Testis (tissue), 3 donors: ENCODE data around the gene ZNF771. TPM values are rescaled to one million over a fixed set of nuclear protein-coding genes. Genes with fewer than 3 reads are reported as not detected.
A peak's percentile ranks its signal among the peaks of the same experiment; 100 is the strongest.

Experiments
- DNase-seq: peaks from one replicate; pipeline ENCODE4 v3.0.0-alpha.2; 2019
- H3K27ac ChIP-seq, 2 donors: fragments of 200-600 bp; sonication (generic); one replicate each; pipeline ENCODE4 v1.5.1; 2019
- H3K27me3 ChIP-seq: fragments of 200-600 bp; sonication (generic); one replicate; pipeline ENCODE4 v1.5.1; 2019
- H3K36me3 ChIP-seq: fragments of 200-600 bp; sonication (generic); one replicate; pipeline ENCODE4 v1.5.1; 2017; ENCODE audit warnings: low read depth; ENCODE audit errors: missing control alignments
- H3K4me1 ChIP-seq: fragments of 200-600 bp; sonication (generic); one replicate; pipeline ENCODE4 v1.5.1; 2019
- H3K4me3 ChIP-seq, 2 donors: fragments of 200-600 bp; sonication (generic); one replicate each; pipeline ENCODE4 v1.5.1; 2017 to 2019
- H3K9me3 ChIP-seq: fragments of 200-600 bp; sonication (generic); one replicate; pipeline ENCODE4 v1.5.1; 2017
- CTCF ChIP-seq, 3 experiments: fragments of 450-650 bp in 2 of 3; fragments of 200-600 bp in 1 of 3; sonication (generic) in 1 of 3; IDR thresholded peaks; one replicate each; pipeline ENCODE4 v1.5.1; 2016 to 2019; ENCODE audit warnings: antibody characterized with exemption in 3 of 3, mild to moderate bottlenecking in 2 of 3, moderate library complexity in 1 of 3
- POLR2A ChIP-seq: fragments of 450-650 bp; IDR thresholded peaks from one replicate; pipeline ENCODE4 v1.6.1; 2017; ENCODE audit warnings: antibody characterized with exemption, mild to moderate bottlenecking, moderate library complexity
- WGBS, 2 donors: methylation state at CpG; one replicate each; pipeline ENCODE4 v1.1.5; 2018; 5-methylcytosine and 5-hydroxymethylcytosine counted together
- intact Hi-C: fragments of 100-400 bp; cut with DNase I; formaldehyde crosslinking; loops from one replicate; pipeline ENCODE4 v1.15.1; 2023; ENCODE audit warnings: low total_unique reads
- polyA plus RNA-seq: library from polyadenylated mRNA; stranded (reverse); fragments of 350-450 nt; fragmentation: Illumina TruSeq; extraction: RNeasy Lipid Tissue Mini Kit (QIAGEN cat#74804); gene quantifications from one replicate; pipeline ENCODE4 v1.2.3, GENCODE V29; 2014; ENCODE audit warnings: low read depth, low replicate concordance; ENCODE audit not compliant: insufficient read depth
- total RNA-seq, 2 donors: library from RNA; depleted of rRNA; stranded (reverse); fragments of >200 nt; gene quantifications; one replicate each; pipeline ENCODE4 v1.2.3, GENCODE V29; 2016

The ZNF771 gene
- total and polyA plus RNA-seq, 3 donors from 2014 or later: 3.0 to 37.2 (median 35.6) TPM

- WGBS, 2 donors: 0% methylated on average over 13 to 47 of the region's 49 CpGs
- H3K9me3 ChIP-seq: no peaks in the 10 kb centered on the region
- peak within 1 kb of the TSS; percentile 63 to 71 for H3K4me3 ChIP-seq
- peak within 1 kb of the TSS; percentile 48 to 75 for H3K27ac ChIP-seq
- peak; percentile 65 to 83 (median 77) for TF ChIP-seq CTCF (IDR thresholded peaks at IDR 0.05)
- no peak for TF ChIP-seq POLR2A
- intact Hi-C loops: no loop called here
- no peaks in the 10 kb centered on the region for H3K36me3 ChIP-seq
- no peaks in the 10 kb centered on the region for H3K27me3 ChIP-seq
- peak; percentile 98 for DNase-seq
- peaks cover 12% of the 10 kb centered on the region for H3K4me1 ChIP-seq
Observed at GRCh38 chr16:30429678-30430427, 22.4 kb downstream of the ZNF771 start, which contains the start of gene DCTPP1. DCTPP1 (minus strand) TSS chr16:30430030; CDS start chr16:30429980, 50 bp downstream.

- WGBS, 2 donors: 31 to 39% methylated on average over 16 to 19 of the region's 19 CpGs
- DNase-seq: no peak
Observed at GRCh38 chr16:30430428-30430970, 23.1 kb downstream of the ZNF771 start.

GRCh38 chr16:30434852-30435251, 27.4 kb downstream of the ZNF771 start:
- no peak overlapping the region for H3K4me3 ChIP-seq
- intact Hi-C loops: no loop called here
- 83 to 84% methylated on average over 4 of the region's 4 CpGs for WGBS, 2 donors
- TF ChIP-seq CTCF (IDR thresholded peaks at IDR 0.05) (no peak), POLR2A (no peak)
- no peak overlapping the region for H3K27ac ChIP-seq
- no peaks in the 10 kb centered on the region for H3K9me3 ChIP-seq
- no peaks in the 10 kb centered on the region for H3K27me3 ChIP-seq
- DNase-seq: no peak
- peaks cover 3% of the 10 kb centered on the region for H3K4me1 ChIP-seq
- no peaks in the 10 kb centered on the region for H3K36me3 ChIP-seq

More at GRCh38 chr16:30430428-30430970, 23.1 kb downstream of the ZNF771 start:
- H3K27me3 ChIP-seq: no peaks in the 10 kb centered on the region
- H3K4me3 ChIP-seq: peak overlapping the region; percentile 63 to 71
- no peaks in the 10 kb centered on the region for H3K36me3 ChIP-seq
- H3K4me1 ChIP-seq: peaks cover 12% of the 10 kb centered on the region
- no peaks in the 10 kb centered on the region for H3K9me3 ChIP-seq
- intact Hi-C loops: no loop called here
- TF ChIP-seq POLR2A (no peak), CTCF (IDR thresholded peaks at IDR 0.05) (no peak)
- H3K27ac ChIP-seq: peak overlapping the region; percentile 48 to 75

GRCh38 chr16:30437511-30438046, 30.2 kb downstream of the ZNF771 start:
- no peaks in the 10 kb centered on the region for H3K27me3 ChIP-seq
- WGBS, 2 donors: 83 to 92% methylated on average over 3 of the region's 3 CpGs
- no peak overlapping the region for H3K27ac ChIP-seq
- no peaks in the 10 kb centered on the region for H3K36me3 ChIP-seq
- TF ChIP-seq CTCF (IDR thresholded peaks at IDR 0.05): no peak
- no peak for TF ChIP-seq POLR2A
- no peaks in the 10 kb centered on the region for H3K9me3 ChIP-seq
- H3K4me3 ChIP-seq: no peak overlapping the region
- intact Hi-C loops: no loop called here
- H3K4me1 ChIP-seq: no peaks in the 10 kb centered on the region
- DNase-seq: no peak
